Measurements from ENCODE around the gene AJM1.

DNA sequence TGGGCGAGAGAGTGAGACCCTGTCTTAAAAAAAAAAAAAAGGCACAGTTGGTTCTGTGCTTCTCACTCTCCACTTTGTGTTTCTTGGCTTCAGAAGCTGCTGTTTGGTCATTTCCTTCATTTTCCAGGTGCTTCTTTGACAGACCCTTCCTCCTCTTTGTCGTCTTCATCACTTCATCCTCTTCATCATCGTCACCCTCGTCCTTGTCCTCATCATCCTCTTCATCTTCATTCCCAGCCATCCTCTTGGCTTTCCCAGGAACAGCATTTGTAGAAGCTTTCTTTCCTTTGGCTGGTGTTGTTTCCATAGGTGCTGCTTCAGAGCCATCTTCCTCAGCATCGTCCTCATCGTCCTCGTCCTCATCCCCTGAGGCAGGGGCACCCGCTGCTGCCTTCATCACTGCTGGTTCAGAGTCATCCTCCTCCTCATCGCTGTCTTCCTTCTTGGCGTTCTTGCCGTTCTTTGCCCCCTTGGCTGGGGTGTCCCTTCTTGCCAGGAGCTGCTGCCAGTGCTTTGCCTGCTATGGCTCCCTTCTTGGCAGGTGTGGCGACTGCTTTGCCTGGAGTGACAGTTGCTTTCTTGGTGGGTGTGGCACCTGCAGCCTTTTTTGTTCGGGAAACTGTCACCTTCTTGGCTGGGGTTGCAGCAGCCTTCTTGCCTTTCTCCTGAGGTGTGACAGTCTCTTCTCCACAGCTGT lies 27.4 kb upstream of the AJM1 start:
- TF ChIP-seq CTCF (IDR thresholded peaks at IDR 0.05), result no peak
- no peak for TF ChIP-seq EZH2 (IDR thresholded peaks at IDR 0.05)
- no peak for TF ChIP-seq EZH2phosphoT487 (IDR thresholded peaks at IDR 0.05)
